ENCODE measurements around the gene SCGB3A1.

Gene SCGB3A1

GRCh38 chr5:180625125-180625790, 34.0 kb upstream of the SCGB3A1 start:
- DNase-seq = no peak

- DNase-seq = no peak
Measured at GRCh38 chr5:180624587-180624986, 33.3 kb upstream of the SCGB3A1 start.

GRCh38 chr5:180623844-180624243, 32.5 kb upstream of the SCGB3A1 start:
- DNase-seq = no peak

GRCh38 chr5:180623411-180623834, 32.1 kb upstream of the SCGB3A1 start:
- DNase-seq = no peak

- no peak for DNase-seq
Measured at GRCh38 chr5:180622910-180623309, 31.6 kb upstream of the SCGB3A1 start.

GRCh38 chr5:180621311-180621710, 30.0 kb upstream of the SCGB3A1 start:
- no peak for DNase-seq

GRCh38 chr5:180620014-180620413, 28.7 kb upstream of the SCGB3A1 start:
- DNase-seq = no peak

- no peak for DNase-seq
Measured at GRCh38 chr5:180619563-180619915, 28.2 kb upstream of the SCGB3A1 start.

- peak in 1 of 2 donors; percentile 13 for DNase-seq
Measured at GRCh38 chr5:180618829-180619562, 27.7 kb upstream of the SCGB3A1 start.

GRCh38 chr5:180618487-180618828, 27.2 kb upstream of the SCGB3A1 start:
- no peak for DNase-seq

- no peak for DNase-seq
Measured at GRCh38 chr5:180613814-180614188, 22.5 kb upstream of the SCGB3A1 start.

GRCh38 chr5:180613188-180613813, 22.0 kb upstream of the SCGB3A1 start:
- DNase-seq = no peak

- DNase-seq = no peak
Measured at GRCh38 chr5:180612683-180613082, 21.4 kb upstream of the SCGB3A1 start.

- DNase-seq = no peak
Measured at GRCh38 chr5:180611140-180611850, 20.0 kb upstream of the SCGB3A1 start.

GRCh38 chr5:180609817-180610550, 18.7 kb upstream of the SCGB3A1 start:
- no peak for DNase-seq

- DNase-seq = no peak
Measured at GRCh38 chr5:180609386-180609785, 18.1 kb upstream of the SCGB3A1 start.

GRCh38 chr5:180608572-180609310, 17.4 kb upstream of the SCGB3A1 start:
- no peak for DNase-seq

- DNase-seq = no peak
Measured at GRCh38 chr5:180607861-180608571, 16.7 kb upstream of the SCGB3A1 start.

GRCh38 chr5:180606215-180606785, 15.0 kb upstream of the SCGB3A1 start:
- no peak for DNase-seq

GRCh38 chr5:180605554-180606214, 14.4 kb upstream of the SCGB3A1 start:
- DNase-seq = peak; percentile 37 to 56

GRCh38 chr5:180604271-180604670, 13.0 kb upstream of the SCGB3A1 start:
- no peak for DNase-seq
